Muscle of back (tissue), 11 donors: ENCODE results near the gene PLA2G4C. TPM values are rescaled to one million over a fixed set of nuclear protein-coding genes. Genes with fewer than 3 reads are reported as not detected.
"Not testable (repeated sequence)": the region's sequence is repeated elsewhere in the genome, so short reads cannot be mapped to it uniquely, and the experiment has no call there.

Source experiments
- DNase-seq, 3 donors: peaks; one replicate each; pipeline versions ENCODE4 v3.0.0 to v3.0.0-alpha.2; 2013
- polyA plus RNA-seq, 10 donors: library from polyadenylated mRNA; unstranded; fragments of 120-200 nt; gene quantifications; one replicate each; pipeline ENCODE4 v1.2.1, GENCODE V29; 2013; ENCODE audit not compliant: insufficient read length in 10 of 10

Gene PLA2G4C
- polyA plus RNA-seq, 10 donors = 14.4 to 71.0 (median 42.1) TPM

DNA sequence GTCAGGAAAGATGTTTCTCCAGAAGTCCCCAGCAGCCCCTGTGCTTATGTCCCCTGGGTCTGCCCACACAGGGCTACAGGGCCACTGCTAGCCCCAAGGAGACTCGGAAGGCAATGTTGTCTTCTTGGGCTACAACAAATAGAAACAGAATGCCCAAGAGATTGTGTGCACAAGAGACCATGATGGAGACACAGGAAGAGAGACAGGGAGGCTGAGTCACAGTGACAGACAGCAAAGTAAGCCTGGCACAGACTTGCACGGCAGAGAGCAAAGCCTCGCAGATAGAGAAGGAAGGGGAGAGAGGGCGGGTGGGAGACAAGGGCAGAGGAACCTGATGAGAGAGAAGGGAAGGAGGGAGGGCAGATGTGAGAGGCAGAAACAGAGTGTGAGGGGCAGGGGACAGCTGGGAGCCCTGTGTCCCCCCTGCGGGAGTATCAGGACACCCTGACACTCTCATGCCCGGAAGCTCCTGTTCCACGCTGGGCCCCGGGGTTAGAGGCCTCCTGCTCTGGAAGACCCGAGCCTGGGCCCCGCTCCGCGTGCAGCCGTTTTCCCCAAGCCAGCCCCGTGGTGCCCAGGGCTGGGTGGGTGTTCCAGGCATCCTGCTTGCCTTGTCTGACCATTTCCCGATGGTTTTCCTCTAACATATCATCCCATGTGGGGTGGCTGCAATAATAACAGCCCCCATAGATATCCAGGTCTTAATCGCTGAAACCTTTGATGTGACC, 2.7 kb upstream of the PLA2G4C start:
- DNase-seq = no peak

- no peak for DNase-seq
Observed at GRCh38 chr19:48111280-48111679, 663 bp upstream of the PLA2G4C start.

DNA sequence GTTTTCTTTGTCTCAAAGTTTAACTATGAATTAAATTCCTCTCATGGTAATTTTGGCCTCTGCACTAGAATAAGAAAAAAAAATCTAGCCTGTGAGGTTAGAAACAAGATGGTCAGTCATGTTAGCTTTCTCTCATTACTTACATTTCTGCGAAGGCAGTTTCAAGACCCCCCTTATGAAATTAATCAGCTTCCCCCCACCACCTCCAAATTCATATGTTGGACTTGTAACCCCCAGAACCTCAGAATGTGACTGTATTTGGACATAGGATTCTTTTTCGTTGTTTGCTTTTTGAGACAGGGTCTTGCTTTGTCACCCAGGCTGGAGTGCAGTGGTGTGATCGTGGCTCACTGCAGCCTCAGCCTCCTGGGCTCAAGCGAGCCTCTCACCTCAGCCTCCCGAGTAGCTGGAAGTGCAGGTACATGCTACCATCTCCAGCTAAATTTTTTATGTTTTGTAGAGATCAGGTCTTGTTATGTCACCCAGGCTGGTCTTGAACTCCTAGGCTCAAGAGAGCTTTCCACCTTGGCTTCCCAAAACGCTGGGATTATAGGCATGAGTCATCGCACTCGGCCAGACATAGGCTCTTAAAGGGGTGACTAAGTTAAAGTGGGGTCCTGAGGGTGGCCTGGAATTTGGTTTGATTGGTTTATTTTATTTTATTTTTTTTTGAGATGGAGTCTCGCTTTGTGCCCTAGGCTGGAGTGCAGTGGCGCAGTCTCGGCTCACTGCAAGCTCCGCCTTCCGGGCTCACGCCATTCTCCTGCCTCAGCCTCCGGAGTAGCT, 1.4 kb downstream of the PLA2G4C start:
- no peak for DNase-seq

GRCh38 chr19:48103922-48104321, 6.7 kb downstream of the PLA2G4C start:
- no peak for DNase-seq

GRCh38 chr19:48102870-48103751, 7.5 kb downstream of the PLA2G4C start:
- DNase-seq = no peak

- DNase-seq = peak in 1 of 3 donors; percentile 42
Observed at GRCh38 chr19:48095612-48096175, 14.9 kb downstream of the PLA2G4C start.

DNA sequence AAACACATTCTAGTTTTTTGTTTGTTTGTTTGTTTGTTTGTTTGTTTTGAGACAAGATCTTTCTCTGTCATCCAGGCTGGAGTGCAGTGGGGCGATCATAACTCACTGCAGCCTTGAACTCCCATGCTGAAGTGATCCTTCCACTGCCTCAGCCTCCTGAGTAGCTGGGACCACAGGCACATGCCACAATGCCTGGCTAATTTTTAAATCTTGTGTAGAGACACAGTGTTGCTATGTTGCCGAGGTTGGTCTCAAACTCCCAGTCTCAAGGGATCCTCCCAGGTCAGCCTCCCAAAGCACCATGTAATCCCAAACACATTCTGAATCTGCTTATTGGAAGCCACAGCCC, 15.8 kb downstream of the PLA2G4C start:
- DNase-seq = no peak

- DNase-seq = no peak
Observed at GRCh38 chr19:48094129-48094854, 16.3 kb downstream of the PLA2G4C start.

DNA sequence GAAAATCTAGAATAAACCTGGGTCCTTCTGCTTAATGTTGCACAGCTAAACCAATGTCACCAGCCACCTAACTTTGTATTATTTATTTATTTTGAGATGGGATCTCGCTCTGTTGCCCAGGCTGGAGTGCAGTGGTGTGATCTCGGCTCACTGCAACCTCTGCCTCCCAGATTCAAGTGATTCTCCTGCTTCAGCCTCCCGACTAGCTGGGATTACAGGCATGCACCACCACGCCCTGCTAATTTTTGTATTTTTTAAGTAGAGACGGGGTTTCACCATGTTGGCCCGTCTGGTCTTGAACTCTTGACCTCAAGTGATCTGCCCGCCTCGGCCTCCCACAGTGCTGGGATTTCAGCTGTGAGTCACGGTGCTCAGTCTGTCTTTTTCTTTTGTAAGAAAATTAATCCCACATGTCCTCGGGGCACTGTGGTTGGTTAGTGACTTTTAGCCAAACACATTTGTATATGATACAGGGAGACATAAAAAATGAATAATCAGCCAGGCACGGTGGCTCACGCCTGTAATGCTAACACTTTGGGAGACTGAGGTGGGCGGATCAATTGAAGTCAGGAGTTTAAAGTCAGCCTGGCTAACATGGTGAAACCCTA, 19.4 kb downstream of the PLA2G4C start:
- peak in 1 of 3 donors; percentile 91 for DNase-seq

GRCh38 chr19:48090281-48090802, 20.3 kb downstream of the PLA2G4C start:
- DNase-seq = no peak

- DNase-seq = not testable (repeated sequence)
Observed at GRCh38 chr19:48088991-48089390, 21.6 kb downstream of the PLA2G4C start.

DNA sequence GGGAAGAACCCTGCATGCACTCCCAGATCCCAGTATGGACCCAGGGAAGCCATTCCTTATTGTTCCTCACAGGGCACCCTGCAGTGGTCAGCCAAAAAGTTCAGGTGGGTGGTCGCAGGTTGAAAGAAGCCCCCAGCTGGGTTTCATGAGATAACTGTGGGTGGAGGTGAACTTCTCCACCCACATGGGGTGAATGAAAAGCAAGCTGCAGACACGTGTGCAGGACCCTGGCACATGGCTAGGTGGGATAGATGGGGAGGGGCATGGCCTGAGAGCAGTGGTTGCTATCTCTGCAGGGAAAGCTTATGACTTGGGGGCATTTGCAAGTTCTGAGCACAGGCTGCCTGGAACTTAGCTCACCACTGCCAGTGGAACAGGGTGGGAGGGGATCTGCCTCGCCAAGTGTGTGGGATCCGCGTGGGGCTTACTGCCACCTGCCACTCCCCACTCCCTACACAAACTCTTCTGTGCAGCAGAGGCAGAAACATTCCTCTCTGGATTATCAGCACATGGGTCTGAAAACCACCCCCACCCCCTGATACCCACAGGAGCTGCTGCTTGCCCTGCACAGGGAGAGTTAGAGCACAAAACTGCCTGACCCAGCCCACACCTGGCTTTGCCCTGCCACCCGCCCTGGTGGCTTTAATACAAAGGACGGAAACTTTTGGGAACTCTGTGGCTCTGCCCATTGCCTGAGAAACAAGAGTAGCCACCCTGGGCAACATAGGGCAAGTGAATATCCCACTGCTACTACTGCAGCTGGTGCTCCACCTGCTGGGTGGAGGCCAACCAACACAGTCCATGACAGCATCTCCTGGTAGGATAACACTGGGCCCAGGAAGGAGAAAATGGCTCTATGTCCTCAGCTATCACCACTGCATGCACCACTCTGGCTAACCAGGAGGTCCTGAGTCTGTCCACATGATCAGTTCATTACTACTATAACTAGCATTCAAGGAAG, 24.4 kb downstream of the PLA2G4C start:
- no peak for DNase-seq

- no peak for DNase-seq
Observed at GRCh38 chr19:48085076-48085475, 25.5 kb downstream of the PLA2G4C start.

GRCh38 chr19:48081106-48081505, 29.5 kb downstream of the PLA2G4C start:
- no peak for DNase-seq

GRCh38 chr19:48070177-48070769, 40.3 kb downstream of the PLA2G4C start:
- not testable (repeated sequence) for DNase-seq

DNA sequence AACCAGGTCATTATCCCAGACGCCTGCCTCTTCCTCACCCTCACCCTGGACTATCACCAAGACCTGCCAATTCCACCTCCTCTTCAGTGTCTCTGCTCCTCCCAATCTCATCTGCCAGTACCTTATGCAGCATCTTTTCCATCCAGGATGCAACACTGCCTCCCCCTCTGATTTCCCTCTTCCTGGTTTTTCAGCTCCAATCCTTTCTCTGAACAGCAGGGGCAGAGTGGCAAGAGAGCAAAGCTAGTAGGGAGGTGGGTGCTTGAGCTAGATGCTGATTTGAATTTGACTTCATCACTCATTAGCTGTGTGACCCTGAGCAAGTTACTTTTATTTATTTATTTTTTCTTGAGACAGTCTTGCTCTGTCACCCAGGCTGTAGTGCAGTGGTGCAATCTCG, 41.2 kb downstream of the PLA2G4C start:
- DNase-seq = no peak

DNA sequence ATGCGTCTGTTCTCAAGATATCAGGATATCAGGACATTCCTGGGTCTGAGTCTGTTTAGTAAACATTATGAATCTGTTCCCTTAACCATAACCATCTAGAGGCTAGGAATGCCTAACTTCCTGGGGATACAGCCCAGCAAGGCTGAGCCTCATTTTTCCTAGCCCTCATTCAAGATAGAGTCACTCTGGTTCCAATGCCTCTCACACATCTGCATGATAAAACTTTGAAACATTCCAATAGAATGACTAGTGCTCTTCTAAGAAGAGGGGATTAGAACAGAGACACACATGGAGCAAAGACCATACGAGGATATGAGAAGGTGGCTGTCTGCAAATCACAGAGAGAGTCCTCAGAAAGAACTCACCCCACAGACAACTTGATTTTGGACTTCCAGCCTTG, 46.1 kb downstream of the PLA2G4C start:
- DNase-seq = no peak

- no peak for DNase-seq
Observed at GRCh38 chr19:48061401-48062344, 48.9 kb downstream of the PLA2G4C start.
